K562 (cell line): ENCODE measurements around the gene KMT2A. TPM values are rescaled to one million over a fixed set of nuclear protein-coding genes. Genes with fewer than 3 reads are reported as not detected.
A peak's percentile ranks its signal among the peaks of the same experiment; 100 is the strongest.

Experiments used
- CBX3 ChIP-seq, 2 experiments: IDR thresholded peaks; 1 replicate in 1 of 2; 2 replicates in 1 of 2; pipeline ENCODE4 v1.6.1; 2012; ENCODE audit warnings: inconsistent platforms in 2 of 2, low read length in 2 of 2, borderline replicate concordance in 1 of 2, control low read depth in 1 of 2
- CREBBP ChIP-seq: IDR thresholded peaks from one replicate; pipeline ENCODE4 v1.6.1; 2012; ENCODE audit warnings: low read depth, mild to moderate bottlenecking, control low read depth, inconsistent platforms, low read length
- ELF4 ChIP-seq: fragments of 450-650 bp; formaldehyde crosslinking; IDR thresholded peaks from 2 replicates; pipeline ENCODE4 v1.4.0; 2022; ENCODE audit warnings: missing genetic modification characterization
- EP400 ChIP-seq: fragments of 450-650 bp; IDR thresholded peaks from 2 replicates; pipeline ENCODE4 v1.6.1; 2017; ENCODE audit warnings: antibody characterized with exemption, mild to moderate bottlenecking, moderate library complexity
- MBD2 ChIP-seq: sonication (generic); IDR thresholded peaks from 2 replicates; pipeline ENCODE4 v1.6.1; 2016; ENCODE audit warnings: low read depth, borderline replicate concordance
- PHF21A ChIP-seq: fragments of 450-650 bp; IDR thresholded peaks from 2 replicates; pipeline ENCODE4 v1.6.1; 2017; ENCODE audit warnings: low read depth, borderline replicate concordance
- POLR2AphosphoS2 ChIP-seq: IDR thresholded peaks from 2 replicates; pipeline ENCODE4 v1.6.1; 2012; ENCODE audit warnings: low read length, improper control_type of control experiment
- RBM25 ChIP-seq: fragments of 200-400 bp; formaldehyde crosslinking; IDR thresholded peaks from 2 replicates; pipeline ENCODE4 v1.6.1; 2018; ENCODE audit warnings: low read length, low read depth, moderate library complexity; ENCODE audit not compliant: severe bottlenecking
- SAP30 ChIP-seq: fragments of 200-600 bp; sonication (generic); IDR thresholded peaks from 2 replicates; pipeline ENCODE4 v1.6.1; 2012; ENCODE audit warnings: borderline replicate concordance, low read depth, mild to moderate bottlenecking, moderate library complexity, low read length, control low read depth, inconsistent platforms; ENCODE audit not compliant: insufficient read depth, poor library complexity, severe bottlenecking
- TARDBP ChIP-seq: fragments of 450-650 bp; IDR thresholded peaks from 2 replicates; pipeline ENCODE4 v1.6.1; 2016
- TRIM24 ChIP-seq, 2 experiments: fragments of 450-650 bp; IDR thresholded peaks; 2 replicates each; pipeline ENCODE4 v1.6.1; 2016
- XRCC5 ChIP-seq: fragments of 200-400 bp; formaldehyde crosslinking; IDR thresholded peaks from 2 replicates; pipeline ENCODE4 v1.6.1; 2017; ENCODE audit warnings: low read depth, mild to moderate bottlenecking, low read length
- ZNF232 ChIP-seq: sonication (generic); formaldehyde crosslinking; IDR thresholded peaks from 2 replicates; pipeline ENCODE4 v1.8.0; 2022; ENCODE audit warnings: mild to moderate bottlenecking, missing genetic modification reagents
- ZNF24 ChIP-seq: fragments of 450-650 bp; IDR thresholded peaks from 2 replicates; pipeline ENCODE4 v1.6.1; 2016
- ZNF263 ChIP-seq: sonication (generic); formaldehyde crosslinking; IDR thresholded peaks from 2 replicates; pipeline ENCODE4 v1.8.0; 2022; ENCODE audit warnings: mild to moderate bottlenecking, missing genetic modification reagents, borderline replicate concordance
- ZNF431 ChIP-seq: sonication (generic); formaldehyde crosslinking; IDR thresholded peaks from 2 replicates; pipeline ENCODE4 v1.8.0; 2022; ENCODE audit warnings: mild to moderate bottlenecking, missing genetic modification reagents
- polyA plus RNA-seq, 8 experiments: library from polyadenylated mRNA; depleted of rRNA in 4 of 8; stranded (reverse) in 5 of 8; unstranded in 3 of 8; fragments of >200 nt; fragmentation: Nextera tagmentation in 2 of 8; fragmentation: Illumina TruSeq in 1 of 8; extraction: Ambion mirVana in 2 of 8; extraction: Trizol in 1 of 8; gene quantifications; 2 replicates each; pipeline versions ENCODE4 v1.2.1 to v1.2.3, GENCODE V29; 2011 to 2014; ENCODE audit warnings: inconsistent platforms in 1 of 8, missing spikeins in 1 of 8
- total RNA-seq, 7 experiments: library from RNA; depleted of rRNA in 6 of 7; stranded (reverse); fragments of >200 nt in 6 of 7; fragmentation: Illumina TruSeq in 2 of 7; extraction: Trizol in 2 of 7; gene quantifications; 2 replicates each; pipeline versions ENCODE4 v1.2.1 to v1.2.3, GENCODE V29; 2011 to 2021; ENCODE audit warnings: low replicate concordance in 1 of 7
- TF ChIP-seq, protein P1 (sequence below): fragments of 200-600 bp; sonication (generic); IDR thresholded peaks from one replicate; pipeline ENCODE4 v1.6.1; 2012; ENCODE audit warnings: mild to moderate bottlenecking, low read depth, low read length, inconsistent platforms

The KMT2A gene
- total and polyA plus RNA-seq, 9 of the 15 experiments (the other 6 are each of a cell fraction or from before 2014, with no cell fraction given) = 9.6 to 59.9 (median 32.6) TPM

DNA sequence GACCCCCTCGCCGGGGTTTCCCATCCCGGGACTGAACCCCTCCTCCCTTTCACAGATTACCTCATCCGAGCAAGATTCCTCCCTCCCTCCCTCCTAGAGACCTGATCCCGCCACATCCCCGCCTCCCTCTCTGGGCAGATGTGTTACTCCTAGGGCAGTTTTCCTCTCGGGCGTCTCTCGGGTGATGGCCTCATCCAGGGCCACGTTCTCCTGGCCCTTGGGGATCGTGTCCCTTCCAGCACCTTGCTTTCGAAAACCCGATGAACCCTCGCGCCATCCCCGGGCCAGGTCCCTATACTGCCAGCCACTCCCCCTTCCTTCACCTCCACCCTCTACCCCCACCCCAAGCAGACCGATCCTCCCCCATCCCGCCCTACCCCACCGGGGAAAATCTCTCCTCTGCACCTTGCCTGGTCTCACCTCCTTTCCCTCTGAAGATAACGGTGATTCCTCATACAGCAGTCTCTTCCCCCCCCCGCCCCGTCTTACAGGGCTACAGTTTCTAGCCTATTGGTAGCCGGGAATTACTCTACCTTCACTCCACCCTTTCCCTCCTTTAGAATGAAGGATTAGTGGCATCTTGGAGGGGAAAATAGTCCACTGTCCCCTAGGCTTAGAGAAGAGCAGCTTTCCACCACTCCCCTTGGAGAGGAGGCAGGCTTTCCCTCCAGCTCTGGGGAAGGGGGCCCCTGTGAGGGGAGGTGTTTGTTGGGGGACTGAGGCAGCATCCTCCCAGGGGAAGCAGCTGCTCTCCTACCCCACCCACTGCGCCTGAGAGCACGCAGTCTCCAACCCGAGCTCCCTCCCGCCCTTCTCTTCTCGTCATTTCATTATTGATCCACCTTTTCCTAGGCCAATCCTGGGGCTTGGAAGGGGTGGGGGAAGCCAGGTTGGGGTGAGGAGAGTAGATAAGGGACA is 1.2 kb downstream of the KMT2A start (continued):
- TF ChIP-seq SAP30 = peak; percentile 43
- TF ChIP-seq ELF4 (CRISPR knock-in tag) = no peak
- no peak for TF ChIP-seq XRCC5
- no peak for TF ChIP-seq RBM25
- peak; percentile 31 to 52; a peak in 1 of 4 replicates for TF ChIP-seq TRIM24 (IDR thresholded peaks at IDR 0.05)
- no peak for TF ChIP-seq ZNF24
- no peak for TF ChIP-seq POLR2AphosphoS2
- no peak for TF ChIP-seq CBX3 (IDR thresholded peaks at IDR 0.05; ENCODE audit: borderline replicate concordance in 1 of 2, low read length in 2 of 2)
- no peak for TF ChIP-seq CREBBP
- TF ChIP-seq EP400 = peak; percentile 65
- no peak for TF ChIP-seq MBD2
- TF ChIP-seq, protein P1, sequence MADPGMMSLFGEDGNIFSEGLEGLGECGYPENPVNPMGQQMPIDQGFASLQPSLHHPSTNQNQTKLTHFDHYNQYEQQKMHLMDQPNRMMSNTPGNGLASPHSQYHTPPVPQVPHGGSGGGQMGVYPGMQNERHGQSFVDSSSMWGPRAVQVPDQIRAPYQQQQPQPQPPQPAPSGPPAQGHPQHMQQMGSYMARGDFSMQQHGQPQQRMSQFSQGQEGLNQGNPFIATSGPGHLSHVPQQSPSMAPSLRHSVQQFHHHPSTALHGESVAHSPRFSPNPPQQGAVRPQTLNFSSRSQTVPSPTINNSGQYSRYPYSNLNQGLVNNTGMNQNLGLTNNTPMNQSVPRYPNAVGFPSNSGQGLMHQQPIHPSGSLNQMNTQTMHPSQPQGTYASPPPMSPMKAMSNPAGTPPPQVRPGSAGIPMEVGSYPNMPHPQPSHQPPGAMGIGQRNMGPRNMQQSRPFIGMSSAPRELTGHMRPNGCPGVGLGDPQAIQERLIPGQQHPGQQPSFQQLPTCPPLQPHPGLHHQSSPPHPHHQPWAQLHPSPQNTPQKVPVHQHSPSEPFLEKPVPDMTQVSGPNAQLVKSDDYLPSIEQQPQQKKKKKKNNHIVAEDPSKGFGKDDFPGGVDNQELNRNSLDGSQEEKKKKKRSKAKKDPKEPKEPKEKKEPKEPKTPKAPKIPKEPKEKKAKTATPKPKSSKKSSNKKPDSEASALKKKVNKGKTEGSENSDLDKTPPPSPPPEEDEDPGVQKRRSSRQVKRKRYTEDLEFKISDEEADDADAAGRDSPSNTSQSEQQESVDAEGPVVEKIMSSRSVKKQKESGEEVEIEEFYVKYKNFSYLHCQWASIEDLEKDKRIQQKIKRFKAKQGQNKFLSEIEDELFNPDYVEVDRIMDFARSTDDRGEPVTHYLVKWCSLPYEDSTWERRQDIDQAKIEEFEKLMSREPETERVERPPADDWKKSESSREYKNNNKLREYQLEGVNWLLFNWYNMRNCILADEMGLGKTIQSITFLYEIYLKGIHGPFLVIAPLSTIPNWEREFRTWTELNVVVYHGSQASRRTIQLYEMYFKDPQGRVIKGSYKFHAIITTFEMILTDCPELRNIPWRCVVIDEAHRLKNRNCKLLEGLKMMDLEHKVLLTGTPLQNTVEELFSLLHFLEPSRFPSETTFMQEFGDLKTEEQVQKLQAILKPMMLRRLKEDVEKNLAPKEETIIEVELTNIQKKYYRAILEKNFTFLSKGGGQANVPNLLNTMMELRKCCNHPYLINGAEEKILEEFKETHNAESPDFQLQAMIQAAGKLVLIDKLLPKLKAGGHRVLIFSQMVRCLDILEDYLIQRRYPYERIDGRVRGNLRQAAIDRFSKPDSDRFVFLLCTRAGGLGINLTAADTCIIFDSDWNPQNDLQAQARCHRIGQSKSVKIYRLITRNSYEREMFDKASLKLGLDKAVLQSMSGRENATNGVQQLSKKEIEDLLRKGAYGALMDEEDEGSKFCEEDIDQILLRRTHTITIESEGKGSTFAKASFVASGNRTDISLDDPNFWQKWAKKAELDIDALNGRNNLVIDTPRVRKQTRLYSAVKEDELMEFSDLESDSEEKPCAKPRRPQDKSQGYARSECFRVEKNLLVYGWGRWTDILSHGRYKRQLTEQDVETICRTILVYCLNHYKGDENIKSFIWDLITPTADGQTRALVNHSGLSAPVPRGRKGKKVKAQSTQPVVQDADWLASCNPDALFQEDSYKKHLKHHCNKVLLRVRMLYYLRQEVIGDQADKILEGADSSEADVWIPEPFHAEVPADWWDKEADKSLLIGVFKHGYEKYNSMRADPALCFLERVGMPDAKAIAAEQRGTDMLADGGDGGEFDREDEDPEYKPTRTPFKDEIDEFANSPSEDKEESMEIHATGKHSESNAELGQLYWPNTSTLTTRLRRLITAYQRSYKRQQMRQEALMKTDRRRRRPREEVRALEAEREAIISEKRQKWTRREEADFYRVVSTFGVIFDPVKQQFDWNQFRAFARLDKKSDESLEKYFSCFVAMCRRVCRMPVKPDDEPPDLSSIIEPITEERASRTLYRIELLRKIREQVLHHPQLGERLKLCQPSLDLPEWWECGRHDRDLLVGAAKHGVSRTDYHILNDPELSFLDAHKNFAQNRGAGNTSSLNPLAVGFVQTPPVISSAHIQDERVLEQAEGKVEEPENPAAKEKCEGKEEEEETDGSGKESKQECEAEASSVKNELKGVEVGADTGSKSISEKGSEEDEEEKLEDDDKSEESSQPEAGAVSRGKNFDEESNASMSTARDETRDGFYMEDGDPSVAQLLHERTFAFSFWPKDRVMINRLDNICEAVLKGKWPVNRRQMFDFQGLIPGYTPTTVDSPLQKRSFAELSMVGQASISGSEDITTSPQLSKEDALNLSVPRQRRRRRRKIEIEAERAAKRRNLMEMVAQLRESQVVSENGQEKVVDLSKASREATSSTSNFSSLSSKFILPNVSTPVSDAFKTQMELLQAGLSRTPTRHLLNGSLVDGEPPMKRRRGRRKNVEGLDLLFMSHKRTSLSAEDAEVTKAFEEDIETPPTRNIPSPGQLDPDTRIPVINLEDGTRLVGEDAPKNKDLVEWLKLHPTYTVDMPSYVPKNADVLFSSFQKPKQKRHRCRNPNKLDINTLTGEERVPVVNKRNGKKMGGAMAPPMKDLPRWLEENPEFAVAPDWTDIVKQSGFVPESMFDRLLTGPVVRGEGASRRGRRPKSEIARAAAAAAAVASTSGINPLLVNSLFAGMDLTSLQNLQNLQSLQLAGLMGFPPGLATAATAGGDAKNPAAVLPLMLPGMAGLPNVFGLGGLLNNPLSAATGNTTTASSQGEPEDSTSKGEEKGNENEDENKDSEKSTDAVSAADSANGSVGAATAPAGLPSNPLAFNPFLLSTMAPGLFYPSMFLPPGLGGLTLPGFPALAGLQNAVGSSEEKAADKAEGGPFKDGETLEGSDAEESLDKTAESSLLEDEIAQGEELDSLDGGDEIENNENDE = no peak
- no peak; the same call in 1 of the 2 replicates for TF ChIP-seq ZNF431 (CRISPR knock-in tag)
- TF ChIP-seq ZNF232 (CRISPR knock-in tag) = no peak
- TF ChIP-seq ZNF263 (CRISPR knock-in tag) = peak; percentile 63
- TF ChIP-seq PHF21A = 0 out of 2 replicates have a peak, but pooled peaks have one; percentile 35
- no peak for TF ChIP-seq TARDBP
